Upper lobe of left lung (tissue), 6 donors: ENCODE results near the gene RIMKLA. TPM values are rescaled to one million over a fixed set of nuclear protein-coding genes. Genes with fewer than 3 reads are reported as not detected.
A peak's percentile ranks its signal among the peaks of the same experiment; 100 is the strongest.

Experiments
- ATAC-seq, 2 donors: fragments of 200-7000 bp; cut with Tn5 transposase; one replicate each; pipeline ENCODE4 v1.9.1; 2022; ENCODE audit warnings: mild to moderate bottlenecking in 2 of 2, moderate library complexity in 2 of 2; ENCODE audit not compliant: low FRiP score in 2 of 2
- DNase-seq, 2 donors: peaks; one replicate each; pipeline ENCODE4 v3.0.0-alpha.2; 2019 to 2020
- H3K27ac ChIP-seq, 4 donors: fragments of 200-600 bp; sonication (generic); one replicate each; pipeline ENCODE4 v1.5.1; 2016 to 2019
- H3K27me3 ChIP-seq, 4 donors: fragments of 200-600 bp; sonication (generic); one replicate each; pipeline ENCODE4 v1.5.1; 2017 to 2019
- H3K36me3 ChIP-seq, 4 donors: fragments of 200-600 bp; sonication (generic); one replicate each; pipeline ENCODE4 v1.5.1; 2016 to 2019
- H3K4me1 ChIP-seq, 4 donors: fragments of 200-600 bp; sonication (generic); one replicate each; pipeline ENCODE4 v1.5.1; 2018 to 2019
- H3K4me3 ChIP-seq, 4 donors: fragments of 200-600 bp; sonication (generic); one replicate each; pipeline ENCODE4 v1.5.1; 2017 to 2019; ENCODE audit warnings: mild to moderate bottlenecking in 2 of 4, moderate library complexity in 1 of 4
- H3K9me3 ChIP-seq, 4 donors: fragments of 200-600 bp; sonication (generic); one replicate each; pipeline ENCODE4 v1.5.1; 2018 to 2019
- EP300 ChIP-seq, 4 donors: sonication (generic); formaldehyde crosslinking; IDR thresholded peaks; one replicate each; pipeline ENCODE4 v1.5.1; 2017; ENCODE audit warnings: antibody characterized with exemption in 4 of 4, control low read depth in 2 of 4
- POLR2A ChIP-seq, 4 donors: fragments of 450-650 bp; IDR thresholded peaks; one replicate each; pipeline ENCODE4 v1.5.1; 2016 to 2017; ENCODE audit warnings: antibody characterized with exemption in 4 of 4, mild to moderate bottlenecking in 2 of 4
- POLR2AphosphoS5 ChIP-seq, 2 donors: sonication (generic); formaldehyde crosslinking; IDR thresholded peaks; one replicate each; pipeline ENCODE4 v1.5.1; 2017; ENCODE audit warnings: antibody characterized with exemption in 2 of 2
- WGBS, 2 donors: methylation state at CpG; one replicate each; pipeline ENCODE4 v1.1.5; 2017 to 2018; 5-methylcytosine and 5-hydroxymethylcytosine counted together
- total RNA-seq, 6 donors: library from RNA; depleted of rRNA in 4 of 6; stranded (reverse); fragments of >200 nt in 4 of 6; gene quantifications; one replicate each; pipeline versions ENCODE4 v1.1.0 to v1.2.1, GENCODE V29; 2016 to 2021
- TF ChIP-seq, protein P1 (sequence below), 6 experiments: fragments of 450-650 bp in 4 of 6; fragments of 200-600 bp in 2 of 6; sonication (generic) in 2 of 6; IDR thresholded peaks; one replicate each; pipeline ENCODE4 v1.5.1; 2016 to 2019; ENCODE audit warnings: antibody characterized with exemption in 6 of 6
- donor health status: DM: no; HTN: no; CAD: no; lungs with moderate emphysema.
- donor health status: DM: no; HTN: yes; CAD: no; lungs with severe emphysema.

RIMKLA gene
- total RNA-seq, 6 donors from 2014 or later, result 5.2 to 16.6 (median 9.3) TPM

DNA sequence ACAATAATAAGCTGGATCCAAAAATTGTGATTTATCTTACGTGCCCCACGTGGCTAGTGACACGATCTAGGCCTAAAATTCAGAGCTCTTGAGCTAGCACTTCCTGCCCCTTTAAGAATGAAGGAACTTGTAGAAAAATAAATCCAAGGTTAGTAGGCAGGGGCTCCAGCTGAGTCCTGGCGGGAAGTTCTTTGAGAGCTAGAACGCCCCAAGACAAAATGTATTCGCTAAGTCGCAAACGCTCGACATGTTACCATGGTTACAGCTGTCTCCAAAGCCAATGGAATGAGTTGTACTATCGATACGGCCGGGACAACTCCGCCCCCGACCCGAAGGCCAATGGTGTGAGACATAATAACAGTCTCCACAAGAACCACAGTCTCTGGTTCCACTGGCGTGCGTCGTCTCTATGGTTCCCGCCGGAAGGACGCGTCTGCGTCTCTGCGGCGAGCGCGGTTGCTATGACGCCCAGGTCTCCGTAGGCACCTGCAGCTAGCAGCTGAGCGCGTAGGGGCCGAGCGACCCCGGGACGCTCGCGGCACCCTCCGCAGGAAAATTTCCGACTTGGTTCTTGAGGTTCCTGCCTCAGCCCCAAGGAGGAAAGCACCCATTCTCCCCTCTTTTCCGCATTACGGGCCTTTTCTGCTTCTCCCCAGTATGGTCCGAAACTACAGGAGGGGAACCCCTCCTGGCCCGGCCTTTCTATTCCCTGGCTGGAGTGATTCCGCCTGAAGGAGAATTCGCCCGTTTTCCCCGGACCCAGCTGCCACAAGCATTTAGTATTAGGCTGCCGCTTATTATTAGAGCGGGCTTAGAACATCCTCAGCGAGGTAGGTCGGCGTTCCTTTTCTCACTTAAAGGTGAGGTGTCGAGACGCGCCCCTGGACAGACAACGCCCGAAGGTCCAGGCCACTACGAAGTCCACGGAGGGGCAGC, 82.5 kb downstream of the RIMKLA start, which contains the start of gene CCDC30:
Gene CCDC30 (plus strand): TSS at position 459 of the 936 bp plus-strand sequence. CDS start 17,266 bp downstream, outside the sequence.
- Histone ChIP-seq H3K4me3 (peak within 1 kb of the TSS; percentile 64 to 83 (median 74)), H3K4me1 (peaks cover 6 to 33% (median 18%) of the 10 kb centered on the region in 4 donors), H3K27ac (peak within 1 kb of the TSS; percentile 22 to 81 (median 32)), H3K27me3 (no peaks in the 10 kb centered on the region), H3K36me3 (peaks cover 3 to 20% (median 4%) of the 10 kb centered on the region in 4 donors), H3K9me3 (no peaks in the 10 kb centered on the region)
- 1 to 2% methylated on average over 44 to 54 of the region's 59 CpGs for WGBS, 2 donors
- ATAC-seq (peak; percentile 100), DNase-seq (peak; percentile 93 to 98)
- TF ChIP-seq POLR2A (IDR thresholded peaks at IDR 0.05), result peak in 1 of 4 donors; percentile 53
- peak; percentile 20 to 39 for TF ChIP-seq POLR2AphosphoS5 (IDR thresholded peaks at IDR 0.05)
- no peak for TF ChIP-seq EP300 (IDR thresholded peaks at IDR 0.05)
- TF ChIP-seq, protein P1, sequence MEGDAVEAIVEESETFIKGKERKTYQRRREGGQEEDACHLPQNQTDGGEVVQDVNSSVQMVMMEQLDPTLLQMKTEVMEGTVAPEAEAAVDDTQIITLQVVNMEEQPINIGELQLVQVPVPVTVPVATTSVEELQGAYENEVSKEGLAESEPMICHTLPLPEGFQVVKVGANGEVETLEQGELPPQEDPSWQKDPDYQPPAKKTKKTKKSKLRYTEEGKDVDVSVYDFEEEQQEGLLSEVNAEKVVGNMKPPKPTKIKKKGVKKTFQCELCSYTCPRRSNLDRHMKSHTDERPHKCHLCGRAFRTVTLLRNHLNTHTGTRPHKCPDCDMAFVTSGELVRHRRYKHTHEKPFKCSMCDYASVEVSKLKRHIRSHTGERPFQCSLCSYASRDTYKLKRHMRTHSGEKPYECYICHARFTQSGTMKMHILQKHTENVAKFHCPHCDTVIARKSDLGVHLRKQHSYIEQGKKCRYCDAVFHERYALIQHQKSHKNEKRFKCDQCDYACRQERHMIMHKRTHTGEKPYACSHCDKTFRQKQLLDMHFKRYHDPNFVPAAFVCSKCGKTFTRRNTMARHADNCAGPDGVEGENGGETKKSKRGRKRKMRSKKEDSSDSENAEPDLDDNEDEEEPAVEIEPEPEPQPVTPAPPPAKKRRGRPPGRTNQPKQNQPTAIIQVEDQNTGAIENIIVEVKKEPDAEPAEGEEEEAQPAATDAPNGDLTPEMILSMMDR (IDR thresholded peaks at IDR 0.05), result peak in 1 of 6 experiments; percentile 10

DNA sequence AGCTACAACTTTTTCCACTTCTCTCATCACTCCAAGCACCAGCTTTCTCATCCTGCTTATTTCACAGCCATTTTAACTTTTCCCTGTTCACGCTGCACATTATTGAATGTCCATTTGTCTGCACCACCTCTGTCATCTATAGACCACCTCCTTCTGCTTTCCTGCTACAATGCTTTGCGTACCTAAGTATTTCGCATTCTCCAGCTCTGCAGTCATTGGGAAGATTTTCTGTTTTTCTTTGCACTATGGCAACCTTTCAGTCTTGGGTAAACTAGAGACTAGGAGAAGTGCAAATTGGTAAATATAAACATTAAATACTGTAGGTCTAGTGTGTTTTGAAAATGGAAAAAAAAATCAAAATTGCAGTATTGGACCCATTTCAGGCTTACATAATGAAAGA, 83.3 kb downstream of the RIMKLA start:
- peaks cover 3 to 16% (median 4%) of the 10 kb centered on the region in 4 donors for H3K36me3 ChIP-seq
- H3K9me3 ChIP-seq, result no peaks in the 10 kb centered on the region
- peaks cover 6 to 24% (median 15%) of the 10 kb centered on the region in 4 donors for H3K4me1 ChIP-seq
- 71 to 74% methylated on average over 3 of the region's 3 CpGs for WGBS, 2 donors
- DNase-seq (no peak), ATAC-seq (no peak)
- H3K4me3 ChIP-seq, result peak overlapping the region in 3 of 4 donors; percentile 64 to 83 (median 70)
- peak overlapping the region in 2 of 4 donors; percentile 13 to 22 for H3K27ac ChIP-seq
- H3K27me3 ChIP-seq, result no peaks in the 10 kb centered on the region
- TF ChIP-seq POLR2AphosphoS5 (IDR thresholded peaks at IDR 0.05) (no peak), POLR2A (IDR thresholded peaks at IDR 0.05) (no peak), EP300 (IDR thresholded peaks at IDR 0.05) (no peak)
- TF ChIP-seq, protein P1 (IDR thresholded peaks at IDR 0.05), result no peak

- ATAC-seq, result no peak
- H3K27ac ChIP-seq, result no peak overlapping the region
- no peaks in the 10 kb centered on the region for H3K9me3 ChIP-seq
- DNase-seq, result no peak
- TF ChIP-seq POLR2A (IDR thresholded peaks at IDR 0.05) (no peak), EP300 (IDR thresholded peaks at IDR 0.05) (no peak), POLR2AphosphoS5 (IDR thresholded peaks at IDR 0.05) (no peak)
- TF ChIP-seq, protein P1 (IDR thresholded peaks at IDR 0.05), result no peak
- H3K27me3 ChIP-seq, result no peaks in the 10 kb centered on the region
- 69 to 88% methylated on average over 2 of the region's 2 CpGs for WGBS, 2 donors
- H3K4me3 ChIP-seq, result no peak overlapping the region
- no peaks in the 10 kb centered on the region for H3K36me3 ChIP-seq
- H3K4me1 ChIP-seq, result peaks cover 6 to 24% (median 15%) of the 10 kb centered on the region in 4 donors
Measured at GRCh38 chr1:42466030-42466429, 85.4 kb downstream of the RIMKLA start.

DNA sequence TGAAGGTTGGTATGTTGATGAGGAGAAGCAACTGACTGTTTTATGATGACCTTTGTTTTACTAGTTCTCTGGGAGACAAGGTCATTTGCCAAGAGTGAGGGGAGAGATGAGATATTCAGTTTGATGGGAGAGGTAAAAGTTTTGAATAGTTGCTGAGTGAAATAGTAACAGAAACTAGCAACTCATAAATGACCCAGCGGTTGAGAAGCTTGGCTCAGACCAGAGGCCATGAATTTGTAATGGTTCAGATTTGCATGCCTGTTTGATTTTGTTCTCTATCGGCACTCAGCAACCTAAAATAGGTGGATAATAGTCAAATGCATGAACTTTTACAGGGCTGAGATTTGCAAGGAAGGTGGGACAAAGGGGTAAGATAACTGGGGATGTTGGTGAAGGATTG, 89.1 kb downstream of the RIMKLA start:
- Histone ChIP-seq H3K9me3 (no peaks in the 10 kb centered on the region), H3K27me3 (no peaks in the 10 kb centered on the region), H3K27ac (no peak overlapping the region), H3K36me3 (peaks cover 0 to 4% (median 0%) of the 10 kb centered on the region in 4 donors), H3K4me1 (no peaks in the 10 kb centered on the region), H3K4me3 (no peak overlapping the region)
- ATAC-seq (no peak), DNase-seq (no peak)
- WGBS, 2 donors, result 86 to 93% methylated on average over 2 of the region's 2 CpGs
- TF ChIP-seq POLR2AphosphoS5 (IDR thresholded peaks at IDR 0.05), result no peak
- no peak for TF ChIP-seq POLR2A (IDR thresholded peaks at IDR 0.05)
- TF ChIP-seq, protein P1 (IDR thresholded peaks at IDR 0.05), result no peak
- TF ChIP-seq EP300 (IDR thresholded peaks at IDR 0.05), result no peak

Other genes starting within 250 kb of the RIMKLA start
- gene GUCA2B, start 227.4 kb upstream of the RIMKLA start, total RNA-seq, result not detected
- under 1 TPM in 1 of 6 donors, not detected in 5; 0.47 TPM for gene GUCA2A, start 216.0 kb upstream of the RIMKLA start, total RNA-seq
- gene FOXJ3, start 45.6 kb upstream of the RIMKLA start, total RNA-seq, result 10 to 100 TPM; 21.6 to 81.4 (median 39.3) TPM
- 1 to 10 TPM in 5 of 6 donors, not detected in 1; 1.5 to 9.4 (median 4.1) TPM for gene ZMYND12, start 75.2 kb downstream of the RIMKLA start, total RNA-seq
- 10 to 100 TPM; 56.4 to 95.3 (median 74.6) TPM for gene PPCS, start 75.8 kb downstream of the RIMKLA start, total RNA-seq
- gene CCDC30, start 82.5 kb downstream of the RIMKLA start, total RNA-seq, result 10 to 100 TPM in 2 of 6 donors, 1 to 10 TPM in 4; 4.4 to 40.9 (median 8.2) TPM